ENCODE measurements around the gene CARNS1.

Gene CARNS1

DNA sequence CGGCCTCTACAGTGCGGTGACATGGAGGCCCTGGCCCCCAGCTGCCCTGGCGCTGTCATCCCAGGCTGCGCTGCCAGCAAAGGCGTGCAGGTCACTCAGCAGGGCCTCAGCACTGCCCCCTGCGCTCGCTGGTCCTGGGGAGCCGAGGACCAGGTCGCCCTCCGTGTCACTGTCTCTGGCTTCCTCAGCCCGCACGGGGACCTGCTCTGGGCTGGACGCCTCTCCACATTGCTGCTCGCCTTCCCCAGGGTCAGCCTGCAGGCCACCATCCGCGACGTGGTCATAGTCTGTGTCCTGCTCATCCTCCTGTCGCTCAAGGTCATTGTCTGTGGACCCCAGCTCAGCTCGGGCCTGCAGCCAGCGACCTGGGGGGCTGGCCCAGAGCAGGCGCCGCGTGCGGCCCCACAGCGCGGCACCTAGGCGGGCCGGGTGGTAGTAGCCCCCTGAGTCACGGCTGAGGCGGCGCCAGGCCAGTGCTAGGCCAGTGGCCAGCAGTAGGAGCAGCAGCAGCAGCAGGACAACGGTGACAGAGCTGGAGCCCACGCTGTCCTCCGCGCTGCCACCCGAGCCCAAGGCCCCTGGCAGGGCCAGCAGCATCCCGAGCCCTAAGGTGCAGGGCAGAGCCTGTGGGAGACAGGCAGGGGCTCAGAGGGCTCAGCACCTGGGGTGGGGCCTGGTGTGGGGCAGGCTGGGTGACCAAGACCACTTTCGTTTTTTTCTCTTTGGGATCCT is 20.4 kb downstream of the CARNS1 start:
- no peak overlapping the region for H3K4me3 ChIP-seq (ENCODE audit: low read depth, low read length)
- POLR2A ChIA-PET = no interaction called here
- DNase-seq (ENCODE audit: low read depth, low spot score) = no peak
- TF ChIP-seq CTCF (IDR thresholded peaks at IDR 0.05; ENCODE audit: insufficient read depth, low read length, missing control alignments) = no peak
- CTCF ChIA-PET = no interaction called here

DNA sequence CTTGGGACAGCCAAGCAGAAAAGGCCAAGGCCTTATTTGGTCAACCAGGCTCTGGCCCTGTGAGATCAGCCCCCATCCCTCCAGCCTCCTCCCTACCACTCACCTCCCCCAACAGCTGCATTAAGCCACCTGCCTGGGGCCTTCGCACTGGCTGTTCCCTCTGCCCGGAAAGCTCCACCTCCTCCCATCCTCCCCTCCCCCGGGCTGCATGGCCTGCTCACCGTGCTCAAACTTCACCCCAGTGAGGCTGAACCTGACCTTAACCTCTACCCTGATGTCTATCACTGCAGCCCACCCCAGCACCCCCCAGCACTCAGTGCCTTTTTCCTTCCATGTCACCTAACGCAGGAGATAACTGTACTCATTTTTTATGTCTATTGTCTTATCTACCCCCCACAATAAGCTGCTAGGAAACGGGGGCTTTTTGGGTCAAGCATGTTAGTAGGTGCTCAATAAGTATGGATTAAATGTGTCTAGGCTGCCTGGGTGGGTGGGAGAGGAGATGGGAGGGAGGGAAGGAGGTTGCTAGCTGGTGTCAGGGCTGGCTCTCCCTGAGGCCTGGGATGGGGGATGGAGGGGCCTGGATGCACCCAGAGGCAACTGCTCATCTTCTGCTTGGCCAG is 21.1 kb downstream of the CARNS1 start:
- no peak overlapping the region for H3K4me3 ChIP-seq (ENCODE audit: low read depth, low read length)
- TF ChIP-seq CTCF (IDR thresholded peaks at IDR 0.05; ENCODE audit: insufficient read depth, low read length, missing control alignments) = no peak
- CTCF ChIA-PET = no interaction called here
- POLR2A ChIA-PET = interaction anchor here (0.6 kb wide), 1 partner anchor 22 kb away, joined by 3 read pairs; no protein-coding TSS in a partner anchor
- no peak for DNase-seq (ENCODE audit: low read depth, low spot score)

DNA sequence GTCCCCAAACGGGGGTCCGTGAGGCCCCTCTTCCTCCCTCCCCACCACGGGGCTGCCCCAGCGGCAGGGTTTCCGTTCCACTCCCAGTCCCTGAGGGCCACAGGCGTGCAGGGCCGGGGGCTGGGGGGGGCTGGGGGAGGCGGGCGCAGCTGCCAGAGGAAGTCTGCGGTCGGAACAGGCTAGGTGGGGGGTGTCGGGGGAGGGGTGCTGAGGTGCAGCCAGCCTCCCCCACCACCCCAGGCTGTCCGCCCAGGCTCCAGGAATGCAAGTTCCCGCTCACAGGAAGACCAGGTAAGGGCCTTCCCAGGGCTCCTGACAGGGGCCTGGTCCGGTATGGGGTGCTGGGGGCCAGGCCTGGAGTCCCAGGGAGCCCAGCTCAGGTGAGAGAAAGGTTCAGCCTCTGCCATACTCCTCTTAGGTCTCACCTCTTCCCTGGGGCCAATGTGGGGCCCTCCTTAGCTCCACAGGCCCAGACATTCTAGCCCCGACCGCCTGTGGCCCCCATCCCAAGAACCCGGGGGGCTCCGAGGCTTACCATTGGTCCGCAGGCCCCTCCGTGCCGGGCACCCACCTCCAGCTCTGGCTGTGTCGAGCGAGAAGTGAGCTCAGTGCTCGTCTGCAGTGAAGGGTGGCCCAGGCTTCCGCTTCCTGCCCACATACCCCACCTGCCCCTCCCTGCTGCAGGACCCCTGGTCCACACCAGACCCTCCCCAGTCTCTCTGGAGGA is 21.8 kb downstream of the CARNS1 start, which contains the start of gene PTPRCAP:
PTPRCAP (minus strand) TSS at position 601 of the 727 bp plus-strand sequence; CDS start at position 538, 63 bp downstream.
- no peak for DNase-seq (ENCODE audit: low read depth, low spot score)
- no peak for TF ChIP-seq CTCF (IDR thresholded peaks at IDR 0.05; ENCODE audit: insufficient read depth, low read length, missing control alignments)
- no peak within 1 kb of the TSS for H3K4me3 ChIP-seq (ENCODE audit: low read depth, low read length)
- POLR2A ChIA-PET = interaction anchor here (0.6 to 1.2 kb wide), 3 partner anchors 21 to 35 kb away, joined by 3 read pairs; partner anchors contain the start of genes PPP1CA and TMEM134
- CTCF ChIA-PET = interaction anchor here (1.5 kb wide), 1 partner anchor 36 kb away, joined by 3 read pairs; no protein-coding TSS in a partner anchor

- no peak overlapping the region for H3K4me3 ChIP-seq (ENCODE audit: low read depth, low read length)
- ChIA-PET POLR2A (interaction anchor here (0.6 to 1.2 kb wide), 2 partner anchors 31 to 36 kb away, joined by 3 read pairs; partner anchors contain the start of genes PPP1CA and TMEM134), CTCF (interaction anchor here (1.5 to 2.1 kb wide), 2 partner anchors 9 to 37 kb away, joined by 3 to 9 read pairs; partner anchors contain the start of gene RPS6KB2)
- DNase-seq (ENCODE audit: low read depth, low spot score) = no peak
- TF ChIP-seq CTCF (IDR thresholded peaks at IDR 0.05; ENCODE audit: insufficient read depth, low read length, missing control alignments) = no peak
These were observed 22.3 kb downstream of the CARNS1 start for GRCh38 chr11:67437809-67438157.

GRCh38 chr11:67438158-67438902 is 22.9 kb downstream of the CARNS1 start:
- CTCF ChIA-PET = interaction anchor here (0.7 to 2.1 kb wide), 4 partner anchors 9 to 37 kb away, joined by 3 to 9 read pairs (median 3); partner anchors contain the start of gene RPS6KB2
- no peak for TF ChIP-seq CTCF (IDR thresholded peaks at IDR 0.05; ENCODE audit: insufficient read depth, low read length, missing control alignments)
- H3K4me3 ChIP-seq (ENCODE audit: low read depth, low read length) = no peak overlapping the region
- POLR2A ChIA-PET = interaction anchor here (1.2 kb wide), 1 partner anchor 30 kb away, joined by 3 read pairs; the partner anchor contains the start of gene TMEM134
- no peak for DNase-seq (ENCODE audit: low read depth, low spot score)
